GM21717 (cell line): ENCODE measurements around the gene GNB1L.

Experiments used
- ATAC-seq: cut with Tn5 transposase; IDR thresholded peaks from one replicate; pipeline ENCODE4 v1.9.1; 2021; ENCODE audit warnings: mild to moderate bottlenecking, moderate library complexity; ENCODE audit not compliant: unreplicated experiment

The GNB1L gene

GRCh38 chr22:19876314-19876940 lies 21.8 kb upstream of the GNB1L start:
- ATAC-seq: no peak

- ATAC-seq: no peak
Observed at GRCh38 chr22:19875531-19876313, 21.0 kb upstream of the GNB1L start.

DNA sequence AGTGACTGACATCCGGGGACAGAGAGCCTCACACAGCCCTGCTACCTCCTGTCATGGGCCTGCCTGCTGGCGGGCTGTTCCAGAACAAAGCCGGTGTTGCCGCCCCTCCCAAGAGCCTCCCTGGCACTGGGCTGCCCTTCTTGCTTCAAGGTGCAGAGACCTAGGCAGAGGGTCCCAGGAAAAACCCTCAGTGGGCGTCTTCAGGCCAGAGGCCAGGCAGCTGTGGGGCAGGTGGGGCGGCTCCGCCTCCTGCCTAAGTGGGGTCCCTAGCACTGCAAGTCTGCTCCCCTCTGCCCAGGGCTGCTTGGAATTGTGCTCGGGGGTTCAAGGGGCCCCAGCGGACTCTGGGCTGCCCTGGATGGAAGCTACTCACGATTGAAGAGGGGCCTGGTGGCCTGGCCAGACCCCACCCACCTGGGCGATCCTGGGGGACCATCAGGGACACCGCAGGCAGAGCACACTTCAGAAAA lies 20.4 kb upstream of the GNB1L start:
- ATAC-seq: no peak

GRCh38 chr22:19874307-19875060 lies 19.8 kb upstream of the GNB1L start:
- ATAC-seq: no peak

GRCh38 chr22:19873960-19874306 lies 19.3 kb upstream of the GNB1L start:
- ATAC-seq: no peak

DNA sequence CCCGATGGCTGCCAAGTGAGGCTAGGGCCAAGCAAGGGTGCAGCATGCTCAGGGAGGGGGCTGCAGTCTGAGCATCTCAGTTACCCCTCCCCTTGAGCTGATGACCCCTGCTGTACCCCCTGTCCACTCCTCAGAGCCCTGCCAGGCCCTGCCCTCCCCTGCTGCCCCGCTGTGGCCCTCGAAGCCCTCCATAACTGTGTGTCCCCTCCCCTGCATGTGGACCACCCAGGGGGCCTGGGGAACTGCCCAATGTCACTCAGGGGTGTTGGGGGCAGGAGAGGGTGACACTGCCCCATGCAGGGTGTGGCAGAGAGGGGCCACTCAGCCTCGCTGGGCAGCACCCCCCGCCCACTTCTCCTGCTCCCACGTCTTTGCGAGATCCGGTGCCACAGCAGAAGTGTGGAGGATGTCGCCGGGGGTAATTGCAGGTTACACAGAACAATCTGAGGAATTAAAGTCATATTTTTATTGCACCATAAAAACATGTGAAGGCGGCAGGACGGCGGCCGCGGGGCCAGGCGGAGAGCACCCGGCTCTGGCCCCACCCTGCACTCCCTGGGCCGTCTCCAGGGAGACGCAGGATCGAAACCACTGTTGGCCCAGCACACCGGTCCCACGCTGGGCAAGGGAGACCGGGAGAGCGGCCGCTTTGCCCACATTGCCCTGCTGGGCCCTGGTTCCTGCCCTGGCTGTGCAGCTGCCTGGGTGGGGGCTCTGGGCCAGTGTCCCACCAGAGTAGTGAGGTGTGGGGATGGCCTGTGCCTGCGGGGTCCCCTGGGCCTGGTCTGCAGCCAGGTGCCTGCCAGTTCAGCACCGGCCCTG lies 18.7 kb upstream of the GNB1L start:
- no peak for ATAC-seq

GRCh38 chr22:19872779-19873137 lies 18.1 kb upstream of the GNB1L start:
- ATAC-seq: no peak

- no peak for ATAC-seq
Observed at GRCh38 chr22:19871845-19872778, 17.4 kb upstream of the GNB1L start.

- no peak for ATAC-seq
Observed at GRCh38 chr22:19871023-19871844, 16.6 kb upstream of the GNB1L start.

- no peak for ATAC-seq
Observed at GRCh38 chr22:19870153-19871022, 15.7 kb upstream of the GNB1L start.

GRCh38 chr22:19869497-19870152 lies 15.0 kb upstream of the GNB1L start:
- ATAC-seq: no peak

DNA sequence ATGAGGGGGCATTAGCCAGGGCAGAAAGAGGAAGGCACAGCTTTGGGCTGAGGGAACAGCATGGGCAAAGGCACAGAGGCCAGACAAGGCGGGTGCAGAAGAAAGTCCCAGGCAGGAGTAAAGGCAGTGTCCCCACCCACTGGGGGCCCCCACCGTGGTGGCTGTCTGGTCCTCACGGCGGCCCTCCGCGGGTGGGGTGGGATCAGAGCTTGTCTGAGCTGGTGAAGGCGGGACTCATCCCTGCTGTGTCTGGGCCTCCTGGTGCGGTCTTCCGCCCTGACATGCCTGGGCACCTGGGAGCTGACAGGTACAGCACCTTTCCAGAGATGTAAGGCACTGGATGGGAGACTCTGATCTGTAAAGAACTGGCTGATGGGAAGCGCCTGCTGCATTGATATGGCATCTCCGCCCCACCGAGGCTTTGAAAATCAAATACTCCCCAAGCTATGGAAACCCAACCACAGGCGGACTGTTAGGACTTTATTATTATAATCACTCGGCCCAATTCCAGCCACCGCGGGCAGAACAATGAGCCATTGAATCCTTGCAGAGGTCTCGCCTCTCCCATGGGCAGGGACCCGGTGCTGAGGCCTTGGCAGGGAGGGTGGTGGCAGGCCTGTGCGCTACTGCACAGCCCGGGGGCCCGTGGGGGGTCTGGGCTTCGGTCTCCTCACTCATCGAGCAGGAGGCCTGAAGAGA lies 14.2 kb upstream of the GNB1L start:
- ATAC-seq: no peak

- ATAC-seq: no peak
Observed at GRCh38 chr22:19868333-19868732, 13.7 kb upstream of the GNB1L start.

DNA sequence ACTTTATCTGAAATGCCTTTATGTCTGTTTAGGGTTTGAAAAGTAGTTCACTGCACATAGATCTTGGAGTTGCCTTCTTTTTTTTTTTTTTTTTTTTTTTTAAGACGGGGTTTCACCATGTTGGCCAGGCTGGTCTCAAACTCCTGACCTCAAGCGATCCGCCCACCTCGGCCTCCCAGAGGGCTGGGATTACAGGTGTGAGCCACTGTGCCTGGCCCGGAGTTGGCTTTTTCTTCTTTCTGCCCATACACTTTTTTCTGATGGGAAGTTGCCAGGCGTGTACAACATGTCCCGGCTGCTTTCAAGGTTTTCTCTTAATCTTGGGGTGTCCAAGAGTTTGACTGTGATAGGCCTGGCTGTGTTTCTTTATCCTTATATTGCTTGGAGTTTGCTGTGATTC lies 12.9 kb upstream of the GNB1L start:
- ATAC-seq: no peak

DNA sequence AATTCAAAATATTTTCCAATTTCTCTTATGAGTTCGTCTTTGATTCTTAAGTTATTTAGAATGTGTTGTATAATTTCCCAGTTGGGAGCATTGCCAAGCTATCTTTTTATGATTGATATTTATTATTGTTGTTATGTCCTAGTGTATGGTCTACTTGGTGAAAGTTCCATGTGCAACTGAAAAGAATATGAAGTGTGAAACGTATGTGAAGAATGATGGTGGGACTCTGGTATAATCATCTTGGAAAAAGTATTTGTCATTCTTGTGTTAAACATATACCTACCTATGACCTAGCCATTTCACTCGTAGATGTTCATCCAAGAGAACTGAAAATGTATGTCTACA lies 12.0 kb upstream of the GNB1L start:
- ATAC-seq: no peak

- ATAC-seq: no peak
Observed at GRCh38 chr22:19865141-19865829, 10.6 kb upstream of the GNB1L start.
